Ovary (tissue), 3 donors: ENCODE measurements around the gene PRL.

Experiments
- CTCF ChIP-seq, 3 donors: fragments of 450-650 bp in 2 of 3; fragments of 200-600 bp in 1 of 3; IDR thresholded peaks; one replicate each; pipeline versions ENCODE4 v1.5.1 to v1.8.0; 2016 to 2022; ENCODE audit warnings: antibody characterized with exemption in 3 of 3, mild to moderate bottlenecking in 1 of 3
- POLR2A ChIP-seq: fragments of 450-650 bp; IDR thresholded peaks from one replicate; pipeline ENCODE4 v1.6.1; 2017; ENCODE audit warnings: antibody characterized with exemption, mild to moderate bottlenecking, moderate library complexity
- donor health status: DM: no; HTN: no; CAD: no.

GRCh38 chr6:22254886-22255285 lies 42.0 kb downstream of the PRL start:
- TF ChIP-seq POLR2A (no peak), CTCF (IDR thresholded peaks at IDR 0.05) (no peak)
